ENCODE results near the gene SCYGR3.

SCYGR3 gene

DNA sequence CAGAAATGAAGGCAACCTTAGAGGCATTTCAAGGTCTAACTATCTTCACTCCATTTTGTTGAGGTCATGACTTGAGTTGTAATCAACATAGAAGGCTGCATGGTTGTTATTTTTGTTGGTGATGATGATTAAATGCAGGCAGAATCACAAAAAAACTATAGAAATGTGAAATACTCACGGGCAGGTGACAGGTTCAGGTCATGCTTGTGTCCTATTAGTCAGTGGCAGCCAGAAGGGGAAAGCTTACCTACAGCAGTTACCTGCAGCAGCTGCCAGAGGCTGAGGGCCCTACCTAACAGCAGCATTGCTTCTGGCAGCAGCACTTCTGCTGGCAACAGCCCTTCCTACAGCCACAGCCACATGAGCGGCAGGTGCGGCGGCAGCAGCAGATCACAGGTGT, 394 bp downstream of the SCYGR3 start:
- ChIA-PET CTCF (no interaction called here), POLR2A (no interaction called here)
- no peak for DNase-seq (ENCODE audit: extremely low spot score)
- no peak for TF ChIP-seq SP1 (IDR thresholded peaks at IDR 0.05)
- no peak for TF ChIP-seq BHLHE40 (IDR thresholded peaks at IDR 0.05; ENCODE audit: borderline replicate concordance)
- no peak for TF ChIP-seq CTBP1 (IDR thresholded peaks at IDR 0.05; ENCODE audit: borderline replicate concordance)
- no peak for TF ChIP-seq FOXA1 (IDR thresholded peaks at IDR 0.05)
- TF ChIP-seq HDGF (IDR thresholded peaks at IDR 0.05; ENCODE audit: borderline replicate concordance): no peak
- TF ChIP-seq ELF4 (IDR thresholded peaks at IDR 0.05): no peak
- no peak for TF ChIP-seq LEF1 (IDR thresholded peaks at IDR 0.05; ENCODE audit: borderline replicate concordance)
- TF ChIP-seq FOXM1 (IDR thresholded peaks at IDR 0.05; ENCODE audit: borderline replicate concordance): no peak
- TF ChIP-seq, protein P1, sequence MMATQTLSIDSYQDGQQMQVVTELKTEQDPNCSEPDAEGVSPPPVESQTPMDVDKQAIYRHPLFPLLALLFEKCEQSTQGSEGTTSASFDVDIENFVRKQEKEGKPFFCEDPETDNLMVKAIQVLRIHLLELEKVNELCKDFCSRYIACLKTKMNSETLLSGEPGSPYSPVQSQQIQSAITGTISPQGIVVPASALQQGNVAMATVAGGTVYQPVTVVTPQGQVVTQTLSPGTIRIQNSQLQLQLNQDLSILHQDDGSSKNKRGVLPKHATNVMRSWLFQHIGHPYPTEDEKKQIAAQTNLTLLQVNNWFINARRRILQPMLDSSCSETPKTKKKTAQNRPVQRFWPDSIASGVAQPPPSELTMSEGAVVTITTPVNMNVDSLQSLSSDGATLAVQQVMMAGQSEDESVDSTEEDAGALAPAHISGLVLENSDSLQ (IDR thresholded peaks at IDR 0.05): no peak
- TF ChIP-seq TARDBP (IDR thresholded peaks at IDR 0.05): no peak
- no peak for TF ChIP-seq ZNF384 (IDR thresholded peaks at IDR 0.05)
- no peak for TF ChIP-seq NFRKB (IDR thresholded peaks at IDR 0.05)

DNA sequence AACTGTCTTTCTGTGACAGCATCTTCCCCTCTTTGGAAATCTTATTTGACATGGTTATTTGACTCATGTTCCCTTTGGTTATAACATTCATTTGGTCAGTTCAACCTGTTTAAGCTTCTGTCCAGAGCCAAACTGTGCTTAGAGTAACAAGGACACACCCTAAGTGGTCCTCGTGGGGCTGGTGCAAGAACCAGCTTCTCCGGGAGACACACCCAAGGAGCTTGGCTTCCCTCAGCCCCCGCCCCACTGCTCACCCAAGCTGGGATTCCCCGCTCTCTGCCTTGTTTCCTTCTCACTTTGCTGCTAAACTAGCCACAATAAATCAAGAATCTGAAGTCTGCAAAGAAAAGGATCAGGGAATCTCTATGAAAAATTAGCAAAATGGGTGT, 1.4 kb downstream of the SCYGR3 start:
- ChIA-PET POLR2A (no interaction called here), CTCF (no interaction called here)
- no peak for DNase-seq (ENCODE audit: extremely low spot score)
- TF ChIP-seq, protein P1 (IDR thresholded peaks at IDR 0.05): no peak
- TF ChIP-seq ARNT (IDR thresholded peaks at IDR 0.05) (no peak), LEF1 (IDR thresholded peaks at IDR 0.05; ENCODE audit: borderline replicate concordance) (no peak), HDGF (IDR thresholded peaks at IDR 0.05; ENCODE audit: borderline replicate concordance) (no peak), ZNF384 (IDR thresholded peaks at IDR 0.05) (no peak), NFRKB (IDR thresholded peaks at IDR 0.05) (no peak), FOXM1 (IDR thresholded peaks at IDR 0.05; ENCODE audit: borderline replicate concordance) (no peak), L3MBTL2 (conservative IDR thresholded peaks at IDR 0.05) (no peak), FOXA1 (IDR thresholded peaks at IDR 0.05) (no peak), FOXK2 (IDR thresholded peaks at IDR 0.05) (no peak), CTBP1 (IDR thresholded peaks at IDR 0.05; ENCODE audit: borderline replicate concordance) (no peak), SP1 (IDR thresholded peaks at IDR 0.05) (no peak), BHLHE40 (IDR thresholded peaks at IDR 0.05; ENCODE audit: borderline replicate concordance) (no peak), SUZ12 (IDR thresholded peaks at IDR 0.05) (no peak)

DNA sequence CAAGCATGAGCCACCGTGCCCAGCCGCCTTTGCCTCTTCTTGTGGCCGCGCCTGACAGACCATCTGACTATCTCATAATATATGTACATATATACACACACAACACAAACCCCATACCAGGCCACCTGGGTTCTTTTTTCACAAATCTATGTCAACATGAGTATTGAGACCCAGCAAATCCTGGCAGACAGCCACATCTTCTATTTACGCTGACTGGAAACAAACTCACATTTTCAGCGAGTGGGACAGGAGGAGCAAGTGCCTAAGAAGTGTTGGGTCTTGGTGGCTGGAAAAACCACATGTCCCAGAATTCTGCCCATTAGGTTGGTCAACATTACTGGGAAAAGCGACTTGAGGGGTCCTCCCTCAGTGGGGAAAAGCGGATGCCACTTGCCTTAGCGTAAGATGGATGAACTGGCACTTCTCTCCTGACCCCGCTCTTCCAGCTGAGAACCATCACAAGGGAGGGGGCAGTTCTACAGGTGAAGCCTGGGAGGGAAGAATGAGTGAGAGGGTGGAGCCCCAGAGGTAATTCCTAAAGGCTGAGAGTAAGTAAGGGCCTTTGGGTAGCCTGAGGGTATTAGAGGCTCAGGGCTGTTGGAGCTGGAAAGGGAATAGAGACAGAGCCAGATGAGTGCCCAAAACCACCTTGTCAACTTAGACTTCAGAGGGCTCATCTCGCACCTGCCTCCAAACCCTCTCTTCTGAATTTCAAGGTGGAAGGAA, 1.9 kb downstream of the SCYGR3 start:
- CTCF ChIA-PET: no interaction called here
- DNase-seq (ENCODE audit: extremely low spot score): no peak
- POLR2A ChIA-PET: no interaction called here
- TF ChIP-seq ARNT (IDR thresholded peaks at IDR 0.05) (no peak), CTBP1 (IDR thresholded peaks at IDR 0.05; ENCODE audit: borderline replicate concordance) (no peak), FOXM1 (IDR thresholded peaks at IDR 0.05; ENCODE audit: borderline replicate concordance) (no peak), L3MBTL2 (conservative IDR thresholded peaks at IDR 0.05) (no peak), LEF1 (IDR thresholded peaks at IDR 0.05; ENCODE audit: borderline replicate concordance) (no peak), FOXA1 (IDR thresholded peaks at IDR 0.05) (no peak), TARDBP (IDR thresholded peaks at IDR 0.05) (no peak), SUZ12 (IDR thresholded peaks at IDR 0.05) (no peak)

DNA sequence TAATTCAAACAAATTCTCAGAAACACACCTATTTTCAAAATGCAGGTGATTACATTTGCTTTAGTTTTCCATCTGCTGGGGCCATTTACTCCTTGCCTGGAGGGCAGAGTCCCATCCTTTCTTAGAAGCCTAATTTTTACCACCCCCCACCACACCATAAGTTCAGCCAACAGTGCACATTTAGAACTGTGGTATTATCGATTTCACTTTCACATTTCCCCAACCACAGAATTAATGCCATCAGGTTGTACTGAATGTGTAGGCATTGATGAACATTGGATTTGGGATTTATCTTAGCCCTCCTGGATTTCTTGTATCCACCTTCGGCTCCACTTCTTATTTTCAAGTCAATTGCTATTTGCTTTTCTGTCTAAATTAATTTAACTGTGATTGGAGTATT, 4.5 kb downstream of the SCYGR3 start:
- no peak for DNase-seq (ENCODE audit: extremely low spot score)
- ChIA-PET CTCF (no interaction called here), POLR2A (no interaction called here)
- no peak for TF ChIP-seq L3MBTL2 (conservative IDR thresholded peaks at IDR 0.05)
- TF ChIP-seq ELF4 (IDR thresholded peaks at IDR 0.05): no peak
- no peak for TF ChIP-seq FOXA1 (IDR thresholded peaks at IDR 0.05)

DNA sequence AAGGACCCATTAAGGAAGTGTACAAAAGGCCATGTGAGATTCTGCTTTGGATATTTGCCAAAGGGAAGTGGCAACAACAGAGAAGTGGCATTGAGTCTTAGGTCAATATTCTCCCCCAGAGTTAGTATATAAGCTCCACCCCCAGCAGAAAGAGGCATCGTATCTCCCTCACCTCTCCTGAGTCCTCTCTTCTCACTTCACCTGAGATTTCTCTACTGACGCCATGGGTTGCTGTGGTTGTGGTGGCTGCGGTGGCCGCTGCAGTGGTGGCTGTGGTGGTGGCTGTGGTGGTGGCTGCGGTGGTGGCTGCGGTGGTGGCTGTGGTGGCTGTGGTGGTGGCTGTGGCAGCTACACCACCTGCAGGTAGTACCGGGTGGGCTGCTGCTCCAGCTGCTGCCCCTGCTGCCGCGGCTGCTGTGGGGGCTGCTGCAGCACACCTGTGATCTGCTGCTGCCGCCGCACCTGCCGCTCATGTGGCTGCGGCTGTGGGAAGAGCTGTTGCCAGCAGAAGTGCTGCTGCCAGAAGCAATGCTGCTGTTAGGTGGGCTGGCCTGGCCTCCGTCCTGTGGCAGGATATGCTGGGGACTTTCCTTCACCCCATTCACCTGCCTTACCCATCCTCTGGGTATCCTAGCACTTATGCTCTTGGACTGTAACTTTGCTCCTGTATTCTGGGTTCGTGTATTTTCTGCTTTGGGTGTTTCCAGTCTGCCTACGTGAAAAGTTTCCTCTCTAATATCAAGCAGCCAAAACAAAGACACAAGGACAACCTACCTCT, 5.9 kb downstream of the SCYGR3 start:
- no peak for DNase-seq (ENCODE audit: extremely low spot score)
- ChIA-PET POLR2A (no interaction called here), CTCF (interaction anchor here (0.6 kb wide), 1 partner anchor 1359 kb away, joined by 3 read pairs; no protein-coding TSS in a partner anchor)
- TF ChIP-seq CTBP1 (IDR thresholded peaks at IDR 0.05; ENCODE audit: borderline replicate concordance): no peak

DNA sequence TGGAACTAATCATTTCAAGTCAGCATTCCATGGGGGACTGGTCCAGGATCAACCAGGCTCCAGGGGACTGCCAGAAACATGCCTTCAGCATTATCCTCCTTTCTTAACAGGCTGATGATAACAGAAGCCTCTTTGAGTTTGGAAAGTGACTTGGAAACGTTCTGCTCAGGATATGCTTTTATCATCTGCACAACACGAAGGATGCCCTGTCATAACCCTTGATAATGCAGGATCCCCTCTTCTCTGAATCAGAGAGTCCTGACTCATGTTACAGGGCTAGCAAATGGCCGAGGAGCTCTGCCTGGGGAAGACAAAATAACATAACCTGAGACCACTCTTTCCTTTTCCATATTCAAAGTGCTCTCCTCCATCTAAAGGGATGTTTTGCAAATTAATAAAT, 6.7 kb downstream of the SCYGR3 start:
- TF ChIP-seq SP1 (IDR thresholded peaks at IDR 0.05): no peak
- no peak for TF ChIP-seq ARNT (IDR thresholded peaks at IDR 0.05)
- CTCF ChIA-PET: interaction anchor here (0.6 kb wide), 1 partner anchor 1360 kb away, joined by 3 read pairs; no protein-coding TSS in a partner anchor
- DNase-seq (ENCODE audit: extremely low spot score): no peak
- POLR2A ChIA-PET: no interaction called here

DNA sequence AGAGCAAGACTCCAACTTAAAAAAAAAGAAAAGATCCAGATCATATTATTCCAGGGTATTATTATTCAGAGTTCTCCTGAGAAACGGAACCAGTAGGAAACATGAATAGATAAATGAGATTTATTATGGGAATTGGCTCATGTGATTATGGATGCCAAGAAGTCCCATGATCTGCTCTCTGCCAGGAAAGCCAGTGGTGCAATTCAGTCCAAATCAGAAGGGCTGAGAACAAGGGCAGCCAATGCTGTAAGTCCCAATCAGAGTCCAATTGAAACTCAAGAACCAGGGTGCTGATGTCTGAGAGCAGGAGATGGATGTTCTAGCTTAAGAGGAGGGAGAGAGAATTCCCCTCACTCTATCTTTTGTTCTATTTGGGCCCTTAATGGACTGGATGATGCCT, 8.2 kb downstream of the SCYGR3 start:
- DNase-seq (ENCODE audit: extremely low spot score): no peak
- ChIA-PET POLR2A (no interaction called here), CTCF (no interaction called here)
- TF ChIP-seq NFRKB (IDR thresholded peaks at IDR 0.05): no peak
- TF ChIP-seq ELF4 (IDR thresholded peaks at IDR 0.05): no peak
- no peak for TF ChIP-seq L3MBTL2 (conservative IDR thresholded peaks at IDR 0.05)
- TF ChIP-seq FOXK2 (IDR thresholded peaks at IDR 0.05): no peak
- no peak for TF ChIP-seq LEF1 (IDR thresholded peaks at IDR 0.05; ENCODE audit: borderline replicate concordance)
- TF ChIP-seq, protein P1 (IDR thresholded peaks at IDR 0.05): no peak
- TF ChIP-seq BHLHE40 (IDR thresholded peaks at IDR 0.05; ENCODE audit: borderline replicate concordance): no peak
- no peak for TF ChIP-seq FOXA1 (IDR thresholded peaks at IDR 0.05)
